Fibroblast of peridontal ligament (primary cell): ENCODE data around the gene DMXL1.
A peak's percentile ranks its signal among the peaks of the same experiment; 100 is the strongest.
"Not testable (repeated sequence)": the region's sequence is repeated elsewhere in the genome, so short reads cannot be mapped to it uniquely, and the experiment has no call there.

ENCODE experiments used
- DNase-seq: peaks from one replicate; pipeline ENCODE4 v3.0.0-alpha.2; 2010; ENCODE audit errors: extremely low read depth

Gene DMXL1

GRCh38 chr5:119131530-119132304 lies 60.8 kb downstream of the DMXL1 start:
- DNase-seq = no peak

GRCh38 chr5:119135743-119136142 lies 64.9 kb downstream of the DMXL1 start:
- DNase-seq = not testable (repeated sequence)

- DNase-seq = no peak
Measured at GRCh38 chr5:119136666-119137318, 65.9 kb downstream of the DMXL1 start.

GRCh38 chr5:119153629-119154028 lies 82.7 kb downstream of the DMXL1 start:
- no peak for DNase-seq

GRCh38 chr5:119158144-119158543 lies 87.3 kb downstream of the DMXL1 start:
- no peak for DNase-seq

GRCh38 chr5:119161430-119161829 lies 90.5 kb downstream of the DMXL1 start:
- no peak for DNase-seq

GRCh38 chr5:119166026-119166425 lies 95.1 kb downstream of the DMXL1 start:
- DNase-seq = no peak

GRCh38 chr5:119168401-119168800 lies 97.5 kb downstream of the DMXL1 start:
- DNase-seq = peak; percentile 7

GRCh38 chr5:119171686-119172085 lies 100.8 kb downstream of the DMXL1 start:
- no peak for DNase-seq

- no peak for DNase-seq
Measured at GRCh38 chr5:119174578-119175163, 103.8 kb downstream of the DMXL1 start.

GRCh38 chr5:119176785-119177184 lies 105.9 kb downstream of the DMXL1 start:
- DNase-seq = no peak

GRCh38 chr5:119177226-119177625 lies 106.3 kb downstream of the DMXL1 start:
- DNase-seq = no peak

GRCh38 chr5:119178435-119178834 lies 107.5 kb downstream of the DMXL1 start:
- DNase-seq = no peak

- DNase-seq = peak; percentile 13
Measured at GRCh38 chr5:119179857-119180641, 109.2 kb downstream of the DMXL1 start.

- DNase-seq = not testable (repeated sequence)
Measured at GRCh38 chr5:119185512-119185911, 114.6 kb downstream of the DMXL1 start.

- DNase-seq = no peak
Measured at GRCh38 chr5:119187776-119188529, 117.1 kb downstream of the DMXL1 start.

GRCh38 chr5:119190470-119191095 lies 119.7 kb downstream of the DMXL1 start:
- DNase-seq = no peak

- DNase-seq = no peak
Measured at GRCh38 chr5:119191944-119192343, 121.1 kb downstream of the DMXL1 start.

GRCh38 chr5:119200795-119201194 lies 129.9 kb downstream of the DMXL1 start:
- DNase-seq = no peak

GRCh38 chr5:119207105-119207504 lies 136.2 kb downstream of the DMXL1 start:
- DNase-seq = no peak

- no peak for DNase-seq
Measured at GRCh38 chr5:119212026-119212425, 141.1 kb downstream of the DMXL1 start.
